SJCRH30 (cell line): ENCODE measurements around the gene LEKR1. TPM values are rescaled to one million over a fixed set of nuclear protein-coding genes. Genes with fewer than 3 reads are reported as not detected.

Source experiments
- DNase-seq, 2 experiments: peaks; one replicate each; pipeline ENCODE4 v3.0.0-alpha.2; 2015 to 2020
- H3K27ac ChIP-seq: fragments of 250-450 bp; sonication (Bioruptor Pico); 2 replicates; pipeline ENCODE4 v1.5.1; 2020; ENCODE audit warnings: mild to moderate bottlenecking, moderate library complexity
- H3K27me3 ChIP-seq: fragments of 250-450 bp; sonication (Bioruptor Pico); 2 replicates; pipeline ENCODE4 v1.5.1; 2020; ENCODE audit warnings: mild to moderate bottlenecking, moderate library complexity
- H3K36me3 ChIP-seq: fragments of 250-450 bp; sonication (Bioruptor Pico); 2 replicates; pipeline ENCODE4 v1.5.1; 2020; ENCODE audit warnings: mild to moderate bottlenecking, moderate library complexity
- H3K4me1 ChIP-seq: fragments of 250-450 bp; sonication (Bioruptor Pico); 2 replicates; pipeline ENCODE4 v1.5.1; 2020; ENCODE audit warnings: mild to moderate bottlenecking, moderate library complexity
- H3K4me3 ChIP-seq: fragments of 250-450 bp; sonication (Bioruptor Pico); 2 replicates; pipeline ENCODE4 v1.5.1; 2020; ENCODE audit warnings: mild to moderate bottlenecking, moderate library complexity
- H3K9me3 ChIP-seq: fragments of 250-450 bp; sonication (Bioruptor Pico); replicated peaks from 2 replicates; pipeline ENCODE4 v1.5.1; 2020; ENCODE audit warnings: mild to moderate bottlenecking, moderate library complexity
- total RNA-seq: library from RNA; depleted of rRNA; stranded (reverse); fragments of >200 nt; shearing (Covaris generic); gene quantifications from 2 replicates; pipeline ENCODE4 v1.2.3, GENCODE V29; 2014; rRNA removed

LEKR1 gene
- 0.61 and 0.91 TPM in 2 replicates for total RNA-seq

DNA sequence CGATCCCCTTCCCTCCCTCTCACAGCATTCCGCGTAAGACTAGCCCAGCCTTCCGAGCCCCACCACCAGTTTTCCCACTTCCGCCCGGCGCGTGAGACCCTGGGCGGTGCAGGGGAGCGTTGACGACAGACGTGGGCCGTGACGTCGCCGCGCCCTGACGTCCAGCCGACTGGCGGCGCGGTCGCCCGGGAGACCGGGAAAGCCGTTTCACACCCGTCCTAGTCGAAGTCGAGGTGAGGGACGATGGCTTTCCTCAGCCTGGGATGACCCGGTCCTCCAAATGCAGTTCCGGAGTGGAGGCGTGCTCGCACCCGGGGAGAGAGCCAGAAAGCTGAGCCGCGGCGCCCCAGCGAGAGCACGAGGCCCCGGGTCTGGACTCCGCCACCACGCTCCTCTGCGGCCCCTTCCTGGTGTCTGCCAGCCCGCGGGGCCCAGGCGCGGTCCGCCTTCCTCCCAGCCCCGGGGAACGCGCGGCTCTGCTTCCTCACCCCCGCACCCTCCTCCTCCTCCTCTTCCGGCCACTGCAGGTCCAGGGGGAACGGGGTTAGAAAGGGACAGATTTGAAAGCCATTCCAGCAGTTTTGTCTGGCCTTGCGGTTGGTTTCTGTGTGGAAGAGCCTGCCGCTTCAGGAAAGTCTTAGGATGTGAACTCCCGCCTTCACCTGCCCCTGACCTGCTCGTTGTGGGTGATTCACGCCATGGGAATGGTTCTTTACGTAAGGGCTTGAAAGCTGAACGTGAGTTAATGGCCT, at the start of gene LEKR1:
LEKR1 (plus strand) TSS at position 210 of the 752 bp plus-strand sequence. CDS start 2,977 bp downstream, outside the sequence.
- no peaks in the 10 kb centered on the region for H3K27me3 ChIP-seq
- DNase-seq, result peak; percentile 83 to 87
- H3K36me3 ChIP-seq, result no peaks in the 10 kb centered on the region
- H3K9me3 ChIP-seq, result no peaks in the 10 kb centered on the region
- H3K4me1 ChIP-seq, result peaks cover 4% of the 10 kb centered on the region
- H3K27ac ChIP-seq, result peak within 1 kb of the TSS; percentile 83
- peak within 1 kb of the TSS; percentile 74 for H3K4me3 ChIP-seq

DNA sequence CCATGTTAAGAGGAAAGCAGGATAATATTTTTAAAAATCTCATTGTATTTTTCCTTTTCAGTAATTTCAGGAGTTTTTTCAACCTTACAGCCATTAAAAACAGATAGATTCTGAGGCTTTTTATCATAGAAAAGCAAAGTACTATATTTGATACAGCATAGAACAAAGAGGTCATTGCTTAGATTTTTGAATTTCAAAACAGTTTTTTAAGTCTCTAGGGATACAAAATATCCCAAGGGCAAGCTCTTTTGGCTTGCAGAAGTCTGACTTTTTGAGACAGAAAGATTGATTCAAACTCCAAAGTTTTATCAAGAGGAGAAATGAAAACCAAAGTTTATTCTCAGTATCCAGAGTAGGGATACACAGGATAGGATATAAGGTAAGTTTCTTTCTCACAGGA, 49.3 kb upstream of the LEKR1 start:
- no peak overlapping the region for H3K4me3 ChIP-seq

DNA sequence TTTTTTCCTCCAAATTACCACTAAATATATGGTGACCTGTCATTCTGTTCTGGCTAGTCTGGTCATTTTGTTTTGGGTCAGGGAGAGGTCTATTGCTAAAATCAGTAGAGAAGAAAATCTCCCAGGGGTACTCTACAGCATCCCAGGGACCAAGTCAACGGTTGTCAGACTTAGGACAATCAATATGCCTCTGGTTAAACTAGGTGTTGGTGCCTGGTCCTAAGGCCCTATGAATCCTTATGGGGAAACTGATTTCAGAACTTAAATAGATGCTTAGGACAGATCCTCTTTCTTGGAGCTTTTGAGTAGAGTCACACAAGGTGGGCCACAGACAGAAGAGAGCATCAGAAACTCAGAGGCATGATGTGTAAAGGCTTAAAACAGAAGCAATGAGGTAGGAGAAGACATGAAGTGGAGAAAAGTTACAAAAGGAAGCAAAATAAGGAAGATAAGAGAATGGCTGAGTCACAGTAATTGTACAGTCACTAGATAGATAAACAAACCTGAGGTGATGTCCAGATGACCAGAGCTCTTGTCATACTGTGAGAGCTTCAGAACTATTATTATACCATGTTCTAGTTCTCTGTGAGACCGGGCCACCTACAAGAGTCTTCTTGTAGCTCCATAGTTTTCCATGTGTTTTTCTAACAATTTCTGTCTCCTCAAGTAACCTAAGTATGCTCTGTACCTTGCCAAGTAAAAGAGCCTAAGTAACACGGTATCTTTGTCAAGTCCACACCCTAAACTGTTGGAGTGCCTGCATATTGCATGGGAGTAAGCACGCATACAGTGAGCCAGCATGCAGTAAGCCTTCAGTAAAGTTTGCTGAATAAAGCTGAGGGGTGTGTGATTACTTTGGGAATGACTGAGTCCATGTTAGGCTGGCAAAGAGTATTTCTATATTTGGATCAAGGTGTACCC, 44.6 kb upstream of the LEKR1 start:
- no peak for DNase-seq
- Histone ChIP-seq H3K4me3 (no peak overlapping the region), H3K27me3 (no peaks in the 10 kb centered on the region), H3K9me3 (no peaks in the 10 kb centered on the region), H3K27ac (no peak overlapping the region), H3K4me1 (peaks cover 6% of the 10 kb centered on the region), H3K36me3 (no peaks in the 10 kb centered on the region)

More for the DNA sequence above, 49.3 kb upstream of the LEKR1 start:
- H3K27ac ChIP-seq, result no peak overlapping the region
- H3K9me3 ChIP-seq, result no peaks in the 10 kb centered on the region
- H3K4me1 ChIP-seq, result no peaks in the 10 kb centered on the region
- H3K27me3 ChIP-seq, result no peaks in the 10 kb centered on the region
- H3K36me3 ChIP-seq, result no peaks in the 10 kb centered on the region
- DNase-seq, result no peak

DNA sequence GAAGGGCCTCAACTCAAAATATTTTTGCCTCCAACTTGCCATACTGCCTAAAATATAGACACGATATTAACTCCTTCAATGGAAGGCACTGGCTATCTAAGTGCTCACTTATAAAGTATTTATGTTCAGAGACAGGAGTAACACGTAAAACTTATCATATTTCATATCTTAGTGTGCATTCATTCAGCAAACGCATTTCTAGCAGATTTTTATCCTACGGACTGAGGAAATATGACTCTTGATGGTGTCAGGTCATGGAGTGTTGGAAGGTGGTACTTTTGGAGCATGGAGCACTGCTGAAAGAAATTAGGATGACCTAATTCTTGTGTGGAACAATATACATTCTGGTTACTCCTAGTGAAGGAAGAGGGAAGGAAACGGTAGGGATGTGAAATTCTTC, 43.8 kb upstream of the LEKR1 start:
- Histone ChIP-seq H3K36me3 (no peaks in the 10 kb centered on the region), H3K9me3 (no peaks in the 10 kb centered on the region), H3K27me3 (no peaks in the 10 kb centered on the region), H3K27ac (no peak overlapping the region), H3K4me1 (peaks cover 6% of the 10 kb centered on the region), H3K4me3 (no peak overlapping the region)
- no peak for DNase-seq

DNA sequence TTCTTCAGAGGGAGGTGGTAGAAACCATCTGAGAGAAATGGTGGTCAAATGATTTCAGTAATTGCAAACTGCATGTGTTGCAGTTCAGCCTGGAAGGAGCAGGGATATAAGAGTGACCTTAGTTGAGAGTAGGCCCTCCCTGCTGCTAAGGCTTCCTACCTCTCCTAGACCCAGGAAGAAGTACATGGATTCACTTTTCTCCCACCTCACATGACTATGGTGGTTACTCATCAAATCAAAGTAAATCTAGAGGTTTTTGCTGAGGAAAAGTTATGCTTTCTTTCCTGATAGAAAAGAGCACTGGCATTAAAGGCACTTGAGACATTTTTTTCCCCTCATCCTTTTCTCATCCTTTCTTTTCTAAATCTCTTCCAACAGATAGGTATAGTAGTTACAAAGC, 43.2 kb upstream of the LEKR1 start:
- Histone ChIP-seq H3K27ac (no peak overlapping the region), H3K36me3 (no peaks in the 10 kb centered on the region), H3K9me3 (no peaks in the 10 kb centered on the region), H3K4me1 (peaks cover 7% of the 10 kb centered on the region), H3K27me3 (no peaks in the 10 kb centered on the region), H3K4me3 (no peak overlapping the region)
- DNase-seq, result no peak

DNA sequence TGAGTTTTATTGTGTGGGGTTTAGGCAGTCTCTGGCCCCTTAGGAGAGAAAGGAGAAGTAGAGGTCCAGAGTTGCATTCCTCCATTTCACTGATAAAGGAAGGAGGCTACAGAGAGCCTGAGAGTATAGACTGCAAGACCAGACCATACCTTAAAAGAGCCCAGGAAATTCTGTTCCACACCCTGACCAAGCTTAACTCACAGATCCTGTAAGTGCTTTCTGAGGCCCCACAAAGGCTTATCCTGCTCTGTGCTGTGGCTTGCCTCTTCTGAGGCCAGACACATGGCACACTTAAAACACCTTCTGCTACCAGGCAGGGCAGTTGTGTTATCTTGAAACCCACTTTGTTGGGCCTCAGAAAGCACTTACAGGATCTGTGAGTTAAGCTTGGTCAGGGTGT, 39.2 kb upstream of the LEKR1 start:
- Histone ChIP-seq H3K27me3 (no peaks in the 10 kb centered on the region), H3K4me3 (no peak overlapping the region), H3K27ac (no peak overlapping the region)

DNA sequence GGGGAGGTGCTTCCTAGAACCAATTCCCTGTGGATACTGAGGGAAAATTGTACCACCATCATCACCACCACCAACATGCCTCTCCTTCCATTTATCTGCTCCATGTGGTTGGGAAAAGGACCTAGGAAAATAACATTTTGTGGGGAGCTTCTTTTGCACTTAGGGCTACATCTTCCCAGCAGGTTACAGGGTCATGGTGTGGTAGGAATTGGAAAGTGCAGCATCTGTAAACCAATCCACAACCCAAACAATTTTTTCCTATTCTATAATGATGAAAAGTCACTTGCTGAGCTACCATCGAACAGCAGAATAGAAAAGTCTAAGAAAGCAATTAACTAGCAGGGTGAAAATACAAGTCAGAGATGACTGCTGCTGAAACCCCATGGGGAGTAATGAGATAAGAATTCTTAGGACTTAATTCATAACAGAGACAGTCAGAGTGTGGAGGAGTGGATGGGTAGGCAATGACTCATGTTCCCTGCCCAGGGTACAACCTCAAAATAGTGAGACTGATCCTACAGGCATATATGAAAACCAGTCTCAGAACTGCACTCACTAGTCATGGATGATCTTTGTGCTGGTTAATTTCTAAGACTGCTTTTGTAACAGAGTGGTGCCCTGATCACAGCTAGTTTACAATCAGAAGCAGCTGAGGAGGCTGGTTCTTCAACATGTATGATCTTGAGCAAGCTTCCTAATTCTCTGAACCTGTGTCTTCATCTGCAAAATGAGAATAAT, 38.1 kb upstream of the LEKR1 start:
- H3K27ac ChIP-seq, result no peak overlapping the region
- peak; percentile 24 to 31 for DNase-seq
- H3K4me1 ChIP-seq, result peaks cover 22% of the 10 kb centered on the region
- H3K9me3 ChIP-seq, result no peaks in the 10 kb centered on the region
- no peaks in the 10 kb centered on the region for H3K27me3 ChIP-seq
- H3K4me3 ChIP-seq, result no peak overlapping the region
- no peaks in the 10 kb centered on the region for H3K36me3 ChIP-seq

More for the DNA sequence above, 39.2 kb upstream of the LEKR1 start:
- Histone ChIP-seq H3K4me1 (peaks cover 22% of the 10 kb centered on the region), H3K9me3 (no peaks in the 10 kb centered on the region), H3K36me3 (no peaks in the 10 kb centered on the region)
- no peak for DNase-seq

DNA sequence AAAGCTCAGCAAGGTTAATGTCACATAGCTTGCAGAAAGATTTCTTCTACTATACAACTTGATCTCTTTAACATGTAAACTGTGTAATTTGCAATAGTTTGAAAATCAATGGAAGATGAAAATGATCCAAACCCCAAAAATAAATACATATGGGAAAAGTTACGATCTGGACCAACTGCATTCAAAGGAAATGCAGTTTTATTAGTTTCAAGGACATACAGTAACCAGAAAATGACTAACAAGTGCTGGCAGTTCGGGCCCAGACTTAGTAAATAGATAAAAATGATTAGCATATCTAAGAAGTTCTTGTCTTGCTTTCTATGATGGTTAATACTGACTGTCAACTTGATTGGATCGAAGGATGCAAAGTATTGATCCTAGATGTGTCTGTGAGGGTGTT, 37.3 kb upstream of the LEKR1 start:
- no peaks in the 10 kb centered on the region for H3K36me3 ChIP-seq
- no peak overlapping the region for H3K4me3 ChIP-seq
- H3K9me3 ChIP-seq, result no peaks in the 10 kb centered on the region
- H3K27me3 ChIP-seq, result no peaks in the 10 kb centered on the region
- no peak overlapping the region for H3K27ac ChIP-seq
- no peak for DNase-seq
- H3K4me1 ChIP-seq, result peaks cover 20% of the 10 kb centered on the region

DNA sequence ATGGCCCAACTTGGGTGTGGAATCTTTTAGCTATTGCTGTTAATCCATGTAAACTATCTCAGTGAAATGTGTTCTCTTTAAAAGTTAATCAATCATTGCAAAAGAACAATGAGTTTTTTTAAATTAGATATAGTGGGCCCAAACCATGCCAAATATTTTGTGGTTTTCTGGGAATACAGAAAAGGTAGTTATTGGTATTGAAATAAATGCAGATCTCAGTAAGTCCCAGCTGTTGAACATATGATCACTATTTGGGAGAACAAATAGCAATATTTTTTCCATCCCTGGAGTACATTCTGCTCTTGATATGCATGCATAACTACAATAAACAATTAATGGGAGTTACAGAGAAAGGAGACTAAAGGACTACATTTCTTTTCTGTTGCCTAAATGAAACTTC, 36.0 kb upstream of the LEKR1 start:
- H3K36me3 ChIP-seq, result no peaks in the 10 kb centered on the region
- no peak overlapping the region for H3K27ac ChIP-seq
- DNase-seq, result no peak
- H3K9me3 ChIP-seq, result no peaks in the 10 kb centered on the region
- peaks cover 16% of the 10 kb centered on the region for H3K4me1 ChIP-seq
- H3K4me3 ChIP-seq, result no peak overlapping the region
- H3K27me3 ChIP-seq, result no peaks in the 10 kb centered on the region

DNA sequence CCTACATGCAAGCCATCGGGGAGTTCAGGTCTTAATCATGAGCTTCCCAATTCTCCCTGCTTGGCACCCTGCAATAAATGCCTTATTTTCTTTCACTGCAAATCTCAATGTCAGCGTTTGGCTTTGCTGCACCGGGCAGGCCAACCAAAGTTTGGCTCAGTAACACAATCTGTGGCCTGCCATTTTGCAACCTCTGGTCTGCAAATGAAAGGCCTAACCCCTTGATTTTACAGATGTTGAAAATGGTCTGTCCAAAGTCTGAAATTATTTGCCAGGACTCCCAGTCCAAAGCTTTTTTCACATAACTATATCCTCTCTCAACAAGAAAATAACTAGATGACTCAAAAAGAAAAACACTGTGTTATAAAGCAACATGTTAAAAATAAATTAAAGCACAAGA, 34.0 kb upstream of the LEKR1 start:
- H3K4me1 ChIP-seq, result peaks cover 20% of the 10 kb centered on the region
- DNase-seq, result no peak
- H3K36me3 ChIP-seq, result no peaks in the 10 kb centered on the region
- no peak overlapping the region for H3K27ac ChIP-seq
- no peaks in the 10 kb centered on the region for H3K27me3 ChIP-seq
- no peaks in the 10 kb centered on the region for H3K9me3 ChIP-seq
- no peak overlapping the region for H3K4me3 ChIP-seq

DNA sequence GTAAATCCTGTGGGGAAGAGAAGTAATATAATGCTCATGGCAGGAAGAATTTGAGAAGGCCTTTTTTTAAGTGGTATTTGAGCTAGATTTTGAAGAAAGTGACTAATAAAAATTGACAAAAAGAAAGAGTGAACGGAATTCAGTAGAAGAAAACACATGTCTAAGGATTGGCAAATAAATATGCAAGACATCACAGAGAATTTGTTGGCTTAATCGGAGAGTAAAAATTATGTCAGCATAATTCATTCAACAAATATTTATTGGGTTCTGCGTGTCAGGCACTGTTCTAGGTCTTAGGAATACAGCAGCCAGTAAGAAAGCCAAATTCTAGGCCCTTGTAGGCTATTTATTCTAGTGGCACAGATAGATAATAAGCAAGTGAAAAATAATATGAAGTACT, 33.6 kb upstream of the LEKR1 start:
- H3K4me1 ChIP-seq, result peaks cover 20% of the 10 kb centered on the region
- H3K27me3 ChIP-seq, result no peaks in the 10 kb centered on the region
- no peak for DNase-seq
- no peak overlapping the region for H3K4me3 ChIP-seq
- no peaks in the 10 kb centered on the region for H3K36me3 ChIP-seq
- H3K9me3 ChIP-seq, result no peaks in the 10 kb centered on the region
- no peak overlapping the region for H3K27ac ChIP-seq

DNA sequence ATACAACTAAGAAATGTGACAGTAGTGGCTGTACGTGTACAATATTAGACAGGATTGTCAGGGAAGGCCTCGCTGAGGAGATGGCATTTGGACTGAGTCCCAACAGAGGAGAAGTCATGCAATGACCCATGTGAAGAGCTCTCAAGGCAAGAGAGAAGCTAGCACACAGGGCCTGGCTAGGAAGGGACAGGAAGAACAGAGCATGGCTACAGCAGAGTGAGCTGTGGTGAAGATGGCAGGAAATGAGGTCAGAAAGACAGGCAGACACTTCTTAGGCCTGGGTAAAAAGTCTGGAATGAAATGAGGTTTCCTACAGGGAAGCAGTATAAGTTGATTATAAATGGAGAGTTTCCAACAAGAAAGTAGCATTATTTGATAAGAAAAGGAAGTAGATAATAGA, 33.2 kb upstream of the LEKR1 start:
- Histone ChIP-seq H3K36me3 (no peaks in the 10 kb centered on the region), H3K27me3 (no peaks in the 10 kb centered on the region), H3K9me3 (no peaks in the 10 kb centered on the region), H3K4me1 (peaks cover 19% of the 10 kb centered on the region), H3K4me3 (no peak overlapping the region), H3K27ac (no peak overlapping the region)
- no peak for DNase-seq

DNA sequence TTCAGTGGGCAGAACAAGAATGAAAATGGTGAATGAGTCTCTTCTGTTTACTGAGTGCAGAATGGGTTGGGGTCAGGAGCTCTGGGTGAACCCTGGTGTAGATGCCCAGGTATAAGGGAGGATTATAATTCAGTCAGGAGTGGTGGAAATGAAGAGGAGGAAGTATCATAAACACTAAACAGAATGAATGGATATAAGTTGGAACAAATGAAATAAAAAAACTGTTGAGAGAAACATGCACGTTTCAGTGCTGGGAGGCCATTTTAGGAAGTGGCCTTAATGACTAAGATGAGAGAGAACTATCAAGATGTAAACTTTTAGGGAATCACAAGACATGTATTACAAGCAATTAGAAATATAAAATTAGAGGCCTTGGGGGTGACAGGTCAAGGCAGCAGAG, 32.8 kb upstream of the LEKR1 start:
- no peaks in the 10 kb centered on the region for H3K36me3 ChIP-seq
- no peak overlapping the region for H3K27ac ChIP-seq
- H3K9me3 ChIP-seq, result no peaks in the 10 kb centered on the region
- H3K4me3 ChIP-seq, result no peak overlapping the region
- H3K27me3 ChIP-seq, result no peaks in the 10 kb centered on the region
- H3K4me1 ChIP-seq, result peaks cover 14% of the 10 kb centered on the region
- no peak for DNase-seq

DNA sequence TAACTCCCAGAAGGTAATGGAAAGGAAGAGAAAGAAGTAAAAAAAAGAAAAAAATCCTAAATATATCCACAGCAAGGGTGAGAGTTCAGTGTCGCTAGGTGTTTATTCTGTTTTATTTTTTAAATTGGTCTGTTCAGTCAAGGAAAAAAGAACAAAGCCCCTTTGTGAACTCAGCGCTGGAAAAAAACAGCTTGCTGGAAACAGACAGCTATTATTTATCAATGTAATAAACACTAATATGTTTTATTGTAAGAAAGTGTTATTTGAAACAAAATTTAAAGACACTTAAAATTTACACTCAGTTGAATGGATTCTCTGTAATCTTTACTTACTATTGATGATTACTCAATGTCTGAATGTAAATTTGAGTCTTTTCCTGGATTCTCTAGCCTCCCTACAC, 32.3 kb upstream of the LEKR1 start:
- Histone ChIP-seq H3K4me1 (peaks cover 10% of the 10 kb centered on the region), H3K27me3 (no peaks in the 10 kb centered on the region), H3K36me3 (no peaks in the 10 kb centered on the region), H3K9me3 (no peaks in the 10 kb centered on the region), H3K4me3 (no peak overlapping the region), H3K27ac (no peak overlapping the region)
- no peak for DNase-seq
